ENCODE measurements around the gene MYBBP1A.

MYBBP1A gene

DNA sequence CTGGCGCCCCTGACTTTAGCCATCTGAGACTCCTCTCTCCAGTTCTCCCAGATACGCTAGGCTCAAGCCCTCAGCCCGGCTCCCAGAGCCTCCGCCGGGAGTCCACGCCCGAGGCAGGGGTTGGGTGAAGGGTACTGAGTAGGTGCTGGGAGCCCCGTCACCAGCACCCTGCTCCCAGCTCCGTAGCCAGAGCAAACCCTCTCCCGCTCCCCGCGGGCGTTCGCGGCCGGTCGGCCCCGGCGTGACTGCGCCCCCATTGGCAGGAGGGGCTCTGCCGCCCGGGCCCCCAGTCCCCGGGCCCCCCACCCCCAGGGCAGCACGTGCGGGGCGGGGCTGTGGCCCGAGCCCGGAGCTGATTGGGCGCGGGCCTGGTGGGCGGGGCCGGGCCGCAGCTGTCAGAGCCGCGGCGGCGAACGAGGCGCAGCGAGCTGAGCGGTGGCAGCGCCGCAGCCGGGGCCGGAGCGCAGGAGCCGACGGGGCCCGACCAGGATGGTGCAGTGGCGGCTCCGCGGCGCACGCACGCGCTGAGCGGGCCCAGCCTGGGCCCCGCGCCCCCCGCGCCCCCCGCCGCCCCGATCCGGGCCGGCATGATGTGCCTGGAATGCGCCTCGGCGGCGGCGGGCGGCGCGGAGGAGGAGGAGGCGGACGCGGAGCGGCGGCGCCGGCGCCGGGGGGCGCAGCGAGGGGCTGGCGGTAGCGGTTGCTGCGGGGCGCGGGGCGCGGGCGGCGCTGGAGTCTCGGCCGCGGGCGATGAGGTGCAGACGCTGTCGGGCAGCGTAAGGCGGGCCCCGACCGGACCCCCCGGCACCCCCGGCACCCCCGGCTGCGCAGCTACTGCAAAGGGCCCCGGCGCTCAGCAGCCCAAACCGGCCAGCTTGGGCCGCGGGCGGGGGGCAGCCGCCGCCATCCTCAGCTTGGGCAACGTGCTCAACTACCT, 56.5 kb downstream of the MYBBP1A start, which contains the start of gene SPNS2:
SPNS2 (plus strand) TSS at position 421 of the 937 bp plus-strand sequence; CDS start at position 588, 167 bp downstream.
- FAIRE-seq: no peak

DNA sequence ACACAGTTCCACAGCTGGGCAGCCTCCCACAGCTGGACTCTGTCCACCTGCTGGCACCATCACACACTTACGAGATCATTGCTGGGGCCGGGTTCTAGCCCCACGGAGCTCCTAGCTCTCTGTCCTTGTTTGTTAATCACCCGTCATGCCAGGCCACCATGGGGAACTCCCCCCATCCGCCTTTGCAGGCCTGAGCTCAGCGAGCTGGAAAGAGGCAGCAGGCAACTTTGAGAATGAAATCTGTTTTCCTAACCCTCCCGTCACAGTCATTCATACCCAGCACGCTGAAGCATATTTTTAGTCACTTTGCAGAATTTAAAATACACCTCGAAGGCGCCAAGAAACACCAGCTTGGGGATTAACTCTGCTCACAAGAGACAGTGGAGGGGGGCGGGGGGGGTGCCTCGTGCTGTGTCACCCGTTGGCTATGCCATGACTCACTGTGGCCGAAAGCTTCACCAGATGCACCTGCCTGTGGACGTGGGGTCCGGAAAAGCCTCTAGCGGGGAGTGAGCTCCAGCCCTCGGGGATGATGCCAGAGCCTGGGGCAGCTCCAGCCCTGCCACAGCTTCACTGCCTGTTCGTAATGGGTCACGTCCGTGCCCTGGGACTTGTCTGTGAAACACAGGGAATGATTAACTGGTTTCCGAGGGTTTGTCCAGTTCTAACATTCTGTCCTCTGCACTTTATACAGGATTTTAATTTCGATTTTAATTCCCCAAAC, 57.9 kb downstream of the MYBBP1A start:
- FAIRE-seq: no peak

DNA sequence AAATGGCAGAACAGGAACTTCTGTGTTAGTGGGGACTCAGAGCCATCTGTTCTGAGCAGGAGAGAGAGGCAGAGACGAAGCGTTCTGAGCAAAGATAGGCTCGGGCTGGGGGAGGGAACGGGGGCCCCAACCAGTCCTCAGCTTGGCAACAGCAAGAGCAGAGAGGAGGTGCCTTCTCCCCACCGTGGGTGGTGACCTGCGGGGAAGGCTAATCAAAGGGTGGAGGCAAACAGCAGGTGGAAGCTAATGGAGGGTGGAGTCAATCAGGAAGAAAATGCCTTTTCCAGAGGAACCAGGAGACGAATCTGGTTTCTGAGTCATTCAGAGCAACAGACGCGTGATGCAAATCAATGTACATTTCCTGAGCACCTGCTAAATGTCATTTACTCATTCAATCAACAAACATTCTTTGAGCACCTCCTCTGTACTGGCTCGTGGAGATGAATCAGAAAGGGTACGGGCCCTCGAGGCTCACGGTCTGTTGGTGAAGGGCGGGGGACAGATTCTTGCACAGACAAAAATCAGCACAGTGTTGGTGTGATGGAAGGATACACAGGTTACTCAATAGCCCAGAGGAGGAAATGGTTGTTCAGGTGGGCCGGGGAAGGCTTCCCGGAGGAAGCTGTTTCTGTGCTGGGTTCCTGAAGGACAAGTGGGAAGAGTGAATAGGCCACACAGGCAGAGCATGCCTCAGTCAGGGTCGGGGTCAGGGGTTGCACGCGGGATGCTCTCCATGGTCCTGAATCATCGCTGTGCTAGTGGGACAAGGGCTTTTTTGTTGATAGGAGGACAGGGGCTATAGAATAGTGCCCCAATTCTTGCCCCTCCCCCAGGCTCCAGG, 62.2 kb downstream of the MYBBP1A start:
- FAIRE-seq: no peak

- FAIRE-seq: no peak
Observed at GRCh38 chr17:4490637-4491061, 64.5 kb downstream of the MYBBP1A start.

DNA sequence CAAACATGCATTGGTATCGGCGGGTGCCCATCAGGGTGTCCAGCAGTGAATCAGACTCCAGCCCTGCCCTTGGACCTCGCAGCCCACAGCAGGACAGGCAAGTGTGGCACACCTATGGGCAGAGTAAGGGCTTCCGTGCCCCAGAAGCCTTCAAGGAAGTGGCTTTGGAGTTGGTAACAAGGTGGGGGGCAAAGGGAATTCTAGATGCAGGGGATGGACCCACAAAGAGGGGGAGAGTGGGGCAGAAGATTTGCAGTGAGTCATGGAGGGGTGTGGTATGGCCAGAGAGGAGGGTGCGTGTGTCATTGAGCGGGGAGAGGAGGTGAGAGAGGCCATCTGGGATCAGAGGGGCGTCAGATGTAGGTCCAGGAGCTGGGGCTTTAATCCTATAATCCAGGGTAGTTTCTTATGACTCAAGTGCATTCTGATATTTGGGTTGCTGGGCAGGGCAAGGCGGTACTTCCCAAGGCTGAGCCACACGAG, 65.0 kb downstream of the MYBBP1A start:
- FAIRE-seq: no peak

DNA sequence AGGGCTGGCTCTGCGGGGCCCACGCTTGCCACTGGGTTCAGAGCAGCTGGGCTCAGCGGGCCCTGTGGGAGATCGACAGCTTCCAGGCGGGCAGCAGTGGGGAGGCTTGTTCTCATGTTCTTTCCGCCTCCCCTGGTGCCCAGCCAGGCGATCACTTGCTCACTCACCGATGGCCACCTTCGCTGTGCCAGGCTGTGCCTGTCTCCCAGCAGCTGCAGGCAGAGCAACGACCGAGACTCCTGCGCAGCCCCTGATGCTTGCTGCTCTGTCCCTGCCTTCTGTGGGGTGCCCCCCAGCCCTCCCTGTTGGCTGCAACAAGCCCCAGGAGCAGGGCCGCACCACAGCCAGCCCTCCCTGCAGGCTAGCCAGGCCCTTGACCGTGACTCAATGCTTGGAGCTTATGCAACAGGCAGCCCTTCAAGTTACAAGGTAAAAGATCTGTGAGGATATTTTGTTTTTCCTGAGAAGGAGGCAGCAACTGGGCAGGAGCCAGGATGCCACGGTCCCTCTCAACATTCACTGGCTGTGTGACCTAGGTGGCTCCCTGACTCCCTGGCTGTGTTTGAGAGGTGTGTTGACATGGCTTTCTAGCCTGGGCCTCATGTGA, 66.1 kb downstream of the MYBBP1A start:
- FAIRE-seq: no peak
